Measurements from ENCODE around the gene GRIA4.

The GRIA4 gene

GRCh38 chr11:105897161-105897560 lies 287.3 kb downstream of the GRIA4 start:
- Histone ChIP-seq H3K27ac (ENCODE audit: low read depth, low read length) (no peak overlapping the region), H3K9ac (ENCODE audit: low read length in 5 of 5) (no peak overlapping the region), H3K27me3 (ENCODE audit: control insufficient read depth in 5 of 5, insufficient read depth in 4 of 5, low read length in 5 of 5) (no peaks in the 10 kb centered on the region), H3K36me3 (ENCODE audit: control insufficient read depth in 5 of 5, insufficient read depth in 5 of 5, low read length in 5 of 5) (no peaks in the 10 kb centered on the region), H3K4me3 (ENCODE audit: low read depth in 1 of 5, low read length in 5 of 5) (no peak overlapping the region), H3K9me3 (ENCODE audit: control insufficient read depth in 5 of 5, low read length in 5 of 5) (no peaks in the 10 kb centered on the region), H3K4me1 (ENCODE audit: control insufficient read depth in 5 of 5, insufficient read depth in 5 of 5, low read length in 5 of 5) (no peaks in the 10 kb centered on the region)

- no peak overlapping the region for H3K27ac ChIP-seq (ENCODE audit: low read depth, low read length)
- no peaks in the 10 kb centered on the region for H3K36me3 ChIP-seq (ENCODE audit: control insufficient read depth in 5 of 5, insufficient read depth in 5 of 5, low read length in 5 of 5)
- no peaks in the 10 kb centered on the region for H3K27me3 ChIP-seq (ENCODE audit: control insufficient read depth in 5 of 5, insufficient read depth in 4 of 5, low read length in 5 of 5)
- H3K4me1 ChIP-seq (ENCODE audit: control insufficient read depth in 5 of 5, insufficient read depth in 5 of 5, low read length in 5 of 5) = no peaks in the 10 kb centered on the region
- no peak overlapping the region for H3K9ac ChIP-seq (ENCODE audit: low read length in 5 of 5)
- no peaks in the 10 kb centered on the region for H3K9me3 ChIP-seq (ENCODE audit: control insufficient read depth in 5 of 5, low read length in 5 of 5)
- no peak overlapping the region for H3K4me3 ChIP-seq (ENCODE audit: low read depth in 1 of 5, low read length in 5 of 5)
Measured at GRCh38 chr11:105899772-105900171, 289.9 kb downstream of the GRIA4 start.

- Histone ChIP-seq H3K4me3 (ENCODE audit: low read depth in 1 of 5, low read length in 5 of 5) (no peak overlapping the region), H3K9me3 (ENCODE audit: control insufficient read depth in 5 of 5, low read length in 5 of 5) (no peaks in the 10 kb centered on the region), H3K27ac (ENCODE audit: low read depth, low read length) (no peak overlapping the region), H3K9ac (ENCODE audit: low read length in 5 of 5) (no peak overlapping the region), H3K4me1 (ENCODE audit: control insufficient read depth in 5 of 5, insufficient read depth in 5 of 5, low read length in 5 of 5) (no peaks in the 10 kb centered on the region), H3K27me3 (ENCODE audit: control insufficient read depth in 5 of 5, insufficient read depth in 4 of 5, low read length in 5 of 5) (no peaks in the 10 kb centered on the region), H3K36me3 (ENCODE audit: control insufficient read depth in 5 of 5, insufficient read depth in 5 of 5, low read length in 5 of 5) (no peaks in the 10 kb centered on the region)
Measured at GRCh38 chr11:105900515-105901035, 290.7 kb downstream of the GRIA4 start.

GRCh38 chr11:105903113-105903512 lies 293.2 kb downstream of the GRIA4 start:
- no peak overlapping the region for H3K9ac ChIP-seq (ENCODE audit: low read length in 5 of 5)
- H3K27me3 ChIP-seq (ENCODE audit: control insufficient read depth in 5 of 5, insufficient read depth in 4 of 5, low read length in 5 of 5) = no peaks in the 10 kb centered on the region
- H3K9me3 ChIP-seq (ENCODE audit: control insufficient read depth in 5 of 5, low read length in 5 of 5) = no peaks in the 10 kb centered on the region
- H3K4me1 ChIP-seq (ENCODE audit: control insufficient read depth in 5 of 5, insufficient read depth in 5 of 5, low read length in 5 of 5) = no peaks in the 10 kb centered on the region
- no peak overlapping the region for H3K4me3 ChIP-seq (ENCODE audit: low read depth in 1 of 5, low read length in 5 of 5)
- H3K27ac ChIP-seq (ENCODE audit: low read depth, low read length) = no peak overlapping the region
- no peaks in the 10 kb centered on the region for H3K36me3 ChIP-seq (ENCODE audit: control insufficient read depth in 5 of 5, insufficient read depth in 5 of 5, low read length in 5 of 5)

GRCh38 chr11:105906517-105906916 lies 296.6 kb downstream of the GRIA4 start:
- no peaks in the 10 kb centered on the region for H3K36me3 ChIP-seq (ENCODE audit: control insufficient read depth in 5 of 5, insufficient read depth in 5 of 5, low read length in 5 of 5)
- H3K4me1 ChIP-seq (ENCODE audit: control insufficient read depth in 5 of 5, insufficient read depth in 5 of 5, low read length in 5 of 5) = no peaks in the 10 kb centered on the region
- H3K9me3 ChIP-seq (ENCODE audit: control insufficient read depth in 5 of 5, low read length in 5 of 5) = no peaks in the 10 kb centered on the region
- H3K27me3 ChIP-seq (ENCODE audit: control insufficient read depth in 5 of 5, insufficient read depth in 4 of 5, low read length in 5 of 5) = no peaks in the 10 kb centered on the region
- H3K4me3 ChIP-seq (ENCODE audit: low read depth in 1 of 5, low read length in 5 of 5) = no peak overlapping the region
- no peak overlapping the region for H3K9ac ChIP-seq (ENCODE audit: low read length in 5 of 5)
- no peak overlapping the region for H3K27ac ChIP-seq (ENCODE audit: low read depth, low read length)

- Histone ChIP-seq H3K4me1 (ENCODE audit: control insufficient read depth in 5 of 5, insufficient read depth in 5 of 5, low read length in 5 of 5) (no peaks in the 10 kb centered on the region), H3K27ac (ENCODE audit: low read depth, low read length) (no peak overlapping the region), H3K4me3 (ENCODE audit: low read depth in 1 of 5, low read length in 5 of 5) (no peak overlapping the region)
Measured at GRCh38 chr11:105907319-105907718, 297.4 kb downstream of the GRIA4 start.

GRCh38 chr11:105910095-105910715 lies 300.3 kb downstream of the GRIA4 start:
- no peak overlapping the region for H3K4me3 ChIP-seq (ENCODE audit: low read depth in 1 of 5, low read length in 5 of 5)
- no peaks in the 10 kb centered on the region for H3K27me3 ChIP-seq (ENCODE audit: control insufficient read depth in 5 of 5, insufficient read depth in 4 of 5, low read length in 5 of 5)
- no peaks in the 10 kb centered on the region for H3K36me3 ChIP-seq (ENCODE audit: control insufficient read depth in 5 of 5, insufficient read depth in 5 of 5, low read length in 5 of 5)
- H3K4me1 ChIP-seq (ENCODE audit: control insufficient read depth in 5 of 5, insufficient read depth in 5 of 5, low read length in 5 of 5) = no peaks in the 10 kb centered on the region
- no peak overlapping the region for H3K9ac ChIP-seq (ENCODE audit: low read length in 5 of 5)
- no peak overlapping the region for H3K27ac ChIP-seq (ENCODE audit: low read depth, low read length)
- H3K9me3 ChIP-seq (ENCODE audit: control insufficient read depth in 5 of 5, low read length in 5 of 5) = no peaks in the 10 kb centered on the region

More at GRCh38 chr11:105907319-105907718, 297.4 kb downstream of the GRIA4 start:
- no peaks in the 10 kb centered on the region for H3K36me3 ChIP-seq (ENCODE audit: control insufficient read depth in 5 of 5, insufficient read depth in 5 of 5, low read length in 5 of 5)
- H3K27me3 ChIP-seq (ENCODE audit: control insufficient read depth in 5 of 5, insufficient read depth in 4 of 5, low read length in 5 of 5) = no peaks in the 10 kb centered on the region
- H3K9me3 ChIP-seq (ENCODE audit: control insufficient read depth in 5 of 5, low read length in 5 of 5) = no peaks in the 10 kb centered on the region
- H3K9ac ChIP-seq (ENCODE audit: low read length in 5 of 5) = no peak overlapping the region

- Histone ChIP-seq H3K9ac (ENCODE audit: low read length in 5 of 5) (no peak overlapping the region), H3K4me1 (ENCODE audit: control insufficient read depth in 5 of 5, insufficient read depth in 5 of 5, low read length in 5 of 5) (no peaks in the 10 kb centered on the region), H3K36me3 (ENCODE audit: control insufficient read depth in 5 of 5, insufficient read depth in 5 of 5, low read length in 5 of 5) (no peaks in the 10 kb centered on the region), H3K27ac (ENCODE audit: low read depth, low read length) (no peak overlapping the region), H3K9me3 (ENCODE audit: control insufficient read depth in 5 of 5, low read length in 5 of 5) (no peaks in the 10 kb centered on the region), H3K4me3 (ENCODE audit: low read depth in 1 of 5, low read length in 5 of 5) (no peak overlapping the region), H3K27me3 (ENCODE audit: control insufficient read depth in 5 of 5, insufficient read depth in 4 of 5, low read length in 5 of 5) (no peaks in the 10 kb centered on the region)
Measured at GRCh38 chr11:105911454-105911853, 301.6 kb downstream of the GRIA4 start.

GRCh38 chr11:105912666-105913065 lies 302.8 kb downstream of the GRIA4 start:
- no peaks in the 10 kb centered on the region for H3K27me3 ChIP-seq (ENCODE audit: control insufficient read depth in 5 of 5, insufficient read depth in 4 of 5, low read length in 5 of 5)
- no peak overlapping the region for H3K9ac ChIP-seq (ENCODE audit: low read length in 5 of 5)
- H3K36me3 ChIP-seq (ENCODE audit: control insufficient read depth in 5 of 5, insufficient read depth in 5 of 5, low read length in 5 of 5) = no peaks in the 10 kb centered on the region
- H3K4me3 ChIP-seq (ENCODE audit: low read depth in 1 of 5, low read length in 5 of 5) = no peak overlapping the region
- H3K27ac ChIP-seq (ENCODE audit: low read depth, low read length) = no peak overlapping the region
- no peaks in the 10 kb centered on the region for H3K4me1 ChIP-seq (ENCODE audit: control insufficient read depth in 5 of 5, insufficient read depth in 5 of 5, low read length in 5 of 5)
- no peaks in the 10 kb centered on the region for H3K9me3 ChIP-seq (ENCODE audit: control insufficient read depth in 5 of 5, low read length in 5 of 5)

GRCh38 chr11:105915021-105915420 lies 305.1 kb downstream of the GRIA4 start:
- Histone ChIP-seq H3K27ac (ENCODE audit: low read depth, low read length) (no peak overlapping the region), H3K9me3 (ENCODE audit: control insufficient read depth in 5 of 5, low read length in 5 of 5) (no peaks in the 10 kb centered on the region), H3K4me3 (ENCODE audit: low read depth in 1 of 5, low read length in 5 of 5) (no peak overlapping the region), H3K4me1 (ENCODE audit: control insufficient read depth in 5 of 5, insufficient read depth in 5 of 5, low read length in 5 of 5) (no peaks in the 10 kb centered on the region), H3K9ac (ENCODE audit: low read length in 5 of 5) (no peak overlapping the region), H3K27me3 (ENCODE audit: control insufficient read depth in 5 of 5, insufficient read depth in 4 of 5, low read length in 5 of 5) (no peaks in the 10 kb centered on the region), H3K36me3 (ENCODE audit: control insufficient read depth in 5 of 5, insufficient read depth in 5 of 5, low read length in 5 of 5) (no peaks in the 10 kb centered on the region)
